HCT116 (cell line): Measurements from ENCODE around the gene NEMP1. TPM values are rescaled to one million over a fixed set of nuclear protein-coding genes. Genes with fewer than 3 reads are reported as not detected.
"Not testable (repeated sequence)": the region's sequence is repeated elsewhere in the genome, so short reads cannot be mapped to it uniquely, and the experiment has no call there.

Source experiments
- ATAC-seq: fragments of 200-7000 bp; cut with Tn5 transposase; 2 replicates; pipeline ENCODE4 v1.9.1; 2020; ENCODE audit warnings: mild to moderate bottlenecking, moderate library complexity
- BruUV-seq: library from RNA; stranded (reverse); fragments of 400-500 nt; replicated peaks from 2 replicates; lab custom pipeline; 2021; lab: Mats Ljungman, UMichigan
- CTCF ChIA-PET: fragments of 300-600 bp; sonication (Branson Sonifier 250); formaldehyde crosslinking; loops from one replicate; lab custom pipeline; 2021; ENCODE audit warnings: antibody characterized with exemption; lab: Charles Lee
- POLR2A ChIA-PET: fragments of 300-600, 350-600 bp; sonication (Branson Sonifier 250); formaldehyde crosslinking; loops from one replicate; lab custom pipeline; 2021; ENCODE audit warnings: antibody characterized with exemption; lab: Charles Lee
- RAD21 ChIA-PET, 2 experiments: fragments of 300-600 bp; sonication (Branson Sonifier 250); formaldehyde crosslinking; loops; one replicate each; lab custom pipeline; 2023; ENCODE audit warnings: low total read pairs in 2 of 2; ENCODE audit not compliant: uncharacterized antibody in 2 of 2, unreplicated experiment in 2 of 2, low non-redundant PET in 1 of 2; lab: Charles Lee
- DNase-seq: peaks from one replicate; pipeline ENCODE4 v3.0.0-alpha.2; 2010; ENCODE audit warnings: low read depth, low spot score
- H2AFZ ChIP-seq: fragments of 200-600 bp; shearing (Covaris generic), sonication (generic); 2 replicates; pipeline ENCODE4 v1.6.1; 2017; ENCODE audit warnings: low read depth, mixed run types, mixed read lengths, antibody characterized with exemption, low read length; ENCODE audit not compliant: poor library complexity, severe bottlenecking
- H3K27ac ChIP-seq: 2 replicates; pipeline ENCODE4 v1.5.1; 2012; ENCODE audit warnings: low read depth, low read length
- H3K27me3 ChIP-seq: fragments of 200-600 bp; sonication (generic); 2 replicates; pipeline ENCODE4 v1.6.1; 2016; ENCODE audit warnings: mixed run types, low read length, mixed read lengths; ENCODE audit not compliant: insufficient read depth
- H3K36me3 ChIP-seq, 2 experiments: fragments of 200-500 bp in 1 of 2; fragments of 200-600 bp in 1 of 2; sonication (Bioruptor generic) in 1 of 2; sonication (generic) in 1 of 2; 2 replicates each; pipeline versions ENCODE4 v1.5.1 to v1.6.1; 2014 to 2016; ENCODE audit warnings: low read length in 2 of 2, inconsistent platforms in 1 of 2, mixed read lengths in 1 of 2, mixed run types in 1 of 2; ENCODE audit not compliant: insufficient read depth in 2 of 2, control insufficient read depth in 1 of 2
- H3K4me1 ChIP-seq, 2 experiments: fragments of 200-600 bp in 1 of 2; sonication (generic) in 1 of 2; 2 replicates each; pipeline versions ENCODE4 v1.5.1 to v1.6.1; 2012 to 2017; ENCODE audit warnings: low read length in 2 of 2, inconsistent platforms in 1 of 2, mild to moderate bottlenecking in 1 of 2, mixed read lengths in 1 of 2, mixed run types in 1 of 2, moderate library complexity in 1 of 2; ENCODE audit not compliant: insufficient read depth in 2 of 2, control insufficient read depth in 1 of 2
- H3K4me2 ChIP-seq: fragments of 200-600 bp; sonication (generic); 2 replicates; pipeline ENCODE4 v1.6.1; 2017; ENCODE audit warnings: mixed run types, low read length, mixed read lengths
- H3K4me3 ChIP-seq, 2 experiments: fragments of 200-600 bp in 1 of 2; sonication (generic) in 1 of 2; replicated peaks in 1 of 2; 2 replicates each; pipeline ENCODE4 v1.5.1; 2011 to 2016; ENCODE audit warnings: low read length in 2 of 2, control low read depth in 1 of 2, low read depth in 1 of 2, mild to moderate bottlenecking in 1 of 2, mixed read lengths in 1 of 2, mixed run types in 1 of 2
- H3K79me2 ChIP-seq: fragments of 200-600 bp; sonication (generic); 2 replicates; pipeline ENCODE4 v1.6.1; 2017; ENCODE audit warnings: mild to moderate bottlenecking, mixed run types, low read length, moderate library complexity, mixed read lengths; ENCODE audit not compliant: insufficient read depth
- H3K9ac ChIP-seq: fragments of 200-600 bp; sonication (generic); 2 replicates; pipeline ENCODE4 v1.6.1; 2016; ENCODE audit warnings: low read length, mixed read lengths
- H3K9me2 ChIP-seq: fragments of 200-600 bp; sonication (generic), shearing (Covaris generic); 2 replicates; pipeline ENCODE4 v1.6.1; 2017; ENCODE audit warnings: mixed run types, mild to moderate bottlenecking, moderate library complexity; ENCODE audit not compliant: insufficient read depth
- H3K9me3 ChIP-seq, 2 experiments: fragments of 200-500 bp in 1 of 2; fragments of 200-600 bp in 1 of 2; sonication (Bioruptor generic) in 1 of 2; sonication (generic) in 1 of 2; 2 replicates each; pipeline ENCODE4 v1.6.1; 2014 to 2017; ENCODE audit warnings: low read length in 2 of 2, mixed read lengths in 2 of 2, inconsistent platforms in 1 of 2, low read depth in 1 of 2, mild to moderate bottlenecking in 1 of 2, mixed run types in 1 of 2, moderate library complexity in 1 of 2; ENCODE audit not compliant: control insufficient read depth in 1 of 2, insufficient read depth in 1 of 2
- H4K20me1 ChIP-seq: fragments of 200-600 bp; sonication (generic), shearing (Covaris generic); 2 replicates; pipeline ENCODE4 v1.6.1; 2017; ENCODE audit warnings: mixed run types, mild to moderate bottlenecking, moderate library complexity; ENCODE audit not compliant: insufficient read depth
- ATF3 ChIP-seq: IDR thresholded peaks from 2 replicates; pipeline ENCODE4 v1.6.1; 2012
- CBX3 ChIP-seq: IDR thresholded peaks from 2 replicates; pipeline ENCODE4 v1.6.1; 2012; ENCODE audit warnings: low read depth
- CEBPB ChIP-seq: IDR thresholded peaks from 2 replicates; pipeline ENCODE4 v1.6.1; 2012; ENCODE audit warnings: low read depth
- EGR1 ChIP-seq: IDR thresholded peaks from 2 replicates; pipeline ENCODE4 v1.6.1; 2012; ENCODE audit warnings: low read depth
- EZH2 ChIP-seq: fragments of 200-600 bp; sonication (generic); IDR thresholded peaks from 2 replicates; pipeline ENCODE4 v1.6.1; 2017; ENCODE audit warnings: antibody characterized with exemption, mixed run types
- EZH2phosphoT487 ChIP-seq: fragments of 200-600 bp; IDR thresholded peaks from 2 replicates; pipeline ENCODE4 v1.6.1; 2018; ENCODE audit warnings: antibody characterized with exemption, borderline replicate concordance
- POLR2AphosphoS5 ChIP-seq: IDR thresholded peaks from 2 replicates; pipeline ENCODE4 v1.6.1; 2011; ENCODE audit warnings: mild to moderate bottlenecking, low read depth, low read length, moderate library complexity
- SRF ChIP-seq: IDR thresholded peaks from 2 replicates; pipeline ENCODE4 v1.6.1; 2012; ENCODE audit warnings: low read depth
- TCF7L2 ChIP-seq: IDR thresholded peaks from 2 replicates; pipeline ENCODE4 v1.7.0; 2011; ENCODE audit warnings: borderline replicate concordance, inconsistent platforms; ENCODE audit not compliant: insufficient read depth, insufficient read length; ENCODE audit errors: extremely low read depth
- YY1 ChIP-seq: IDR thresholded peaks from 2 replicates; pipeline ENCODE4 v1.6.1; 2011; ENCODE audit warnings: low read length, low read depth, moderate library complexity, mild to moderate bottlenecking; ENCODE audit not compliant: insufficient replicate concordance; ENCODE audit errors: extremely low read depth
- ZBTB33 ChIP-seq: IDR thresholded peaks from 2 replicates; pipeline ENCODE4 v1.6.1; 2011; ENCODE audit warnings: mild to moderate bottlenecking, low read length, moderate library complexity; ENCODE audit not compliant: insufficient replicate concordance; ENCODE audit errors: extremely low read depth
- ZFX ChIP-seq: fragments of 450-650 bp; IDR thresholded peaks from 2 replicates; pipeline ENCODE4 v1.6.1; 2017
- intact Hi-C: fragments of 100-400 bp; cut with micrococcal nuclease; formaldehyde crosslinking; loops from 2 replicates; pipeline ENCODE4 v1.10.0; 2022
- total RNA-seq: library from RNA; stranded (reverse); gene quantifications from one replicate; pipeline ENCODE4 v1.2.1, GENCODE V29; 2021; ENCODE audit not compliant: unreplicated experiment
- TF ChIP-seq, protein P1 (sequence below): IDR thresholded peaks from 2 replicates; pipeline ENCODE4 v1.6.1; 2012; ENCODE audit warnings: low read depth
- TF ChIP-seq, protein P2 (sequence below): IDR thresholded peaks from 2 replicates; pipeline ENCODE4 v1.6.1; 2012

The NEMP1 gene
- total RNA-seq, 1 experiment from 2014 or later: 35.2 TPM

- POLR2A ChIA-PET: no interaction called here
- no peak for DNase-seq
- H3K4me2 ChIP-seq: no peak overlapping the region
Observed at GRCh38 chr12:57055824-57056223, 22.8 kb downstream of the NEMP1 start.

GRCh38 chr12:57053901-57054300, 24.7 kb downstream of the NEMP1 start:
- H3K27ac ChIP-seq, H3K9me2 ChIP-seq, RAD21 ChIA-PET: not testable (repeated sequence)

More at GRCh38 chr12:57055824-57056223, 22.8 kb downstream of the NEMP1 start:
- no TSS peak for BruUV-seq
- Histone ChIP-seq H3K4me1 (no peaks in the 10 kb centered on the region), H3K4me3 (no peak overlapping the region), H3K36me3 (peaks cover 18 to 31% of the 10 kb centered on the region in 2 experiments), H3K27me3 (no peaks in the 10 kb centered on the region), H3K9ac (no peak overlapping the region), H3K79me2 (no peaks in the 10 kb centered on the region), H4K20me1 (no peaks in the 10 kb centered on the region), H3K27ac (no peak overlapping the region), H3K9me3 (no peaks in the 10 kb centered on the region), H2AFZ (no peak overlapping the region), H3K9me2 (no peaks in the 10 kb centered on the region)
- intact Hi-C loops: no loop called here
- TF ChIP-seq EZH2phosphoT487 (no peak), POLR2AphosphoS5 (no peak), CEBPB (no peak), CBX3 (no peak), TCF7L2 (no peak), EGR1 (no peak), ZBTB33 (no peak), ZFX (no peak), YY1 (no peak), EZH2 (no peak), ATF3 (no peak), SRF (no peak)
- TF ChIP-seq, protein P1, sequence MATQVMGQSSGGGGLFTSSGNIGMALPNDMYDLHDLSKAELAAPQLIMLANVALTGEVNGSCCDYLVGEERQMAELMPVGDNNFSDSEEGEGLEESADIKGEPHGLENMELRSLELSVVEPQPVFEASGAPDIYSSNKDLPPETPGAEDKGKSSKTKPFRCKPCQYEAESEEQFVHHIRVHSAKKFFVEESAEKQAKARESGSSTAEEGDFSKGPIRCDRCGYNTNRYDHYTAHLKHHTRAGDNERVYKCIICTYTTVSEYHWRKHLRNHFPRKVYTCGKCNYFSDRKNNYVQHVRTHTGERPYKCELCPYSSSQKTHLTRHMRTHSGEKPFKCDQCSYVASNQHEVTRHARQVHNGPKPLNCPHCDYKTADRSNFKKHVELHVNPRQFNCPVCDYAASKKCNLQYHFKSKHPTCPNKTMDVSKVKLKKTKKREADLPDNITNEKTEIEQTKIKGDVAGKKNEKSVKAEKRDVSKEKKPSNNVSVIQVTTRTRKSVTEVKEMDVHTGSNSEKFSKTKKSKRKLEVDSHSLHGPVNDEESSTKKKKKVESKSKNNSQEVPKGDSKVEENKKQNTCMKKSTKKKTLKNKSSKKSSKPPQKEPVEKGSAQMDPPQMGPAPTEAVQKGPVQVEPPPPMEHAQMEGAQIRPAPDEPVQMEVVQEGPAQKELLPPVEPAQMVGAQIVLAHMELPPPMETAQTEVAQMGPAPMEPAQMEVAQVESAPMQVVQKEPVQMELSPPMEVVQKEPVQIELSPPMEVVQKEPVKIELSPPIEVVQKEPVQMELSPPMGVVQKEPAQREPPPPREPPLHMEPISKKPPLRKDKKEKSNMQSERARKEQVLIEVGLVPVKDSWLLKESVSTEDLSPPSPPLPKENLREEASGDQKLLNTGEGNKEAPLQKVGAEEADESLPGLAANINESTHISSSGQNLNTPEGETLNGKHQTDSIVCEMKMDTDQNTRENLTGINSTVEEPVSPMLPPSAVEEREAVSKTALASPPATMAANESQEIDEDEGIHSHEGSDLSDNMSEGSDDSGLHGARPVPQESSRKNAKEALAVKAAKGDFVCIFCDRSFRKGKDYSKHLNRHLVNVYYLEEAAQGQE: no peak
- TF ChIP-seq, protein P2, sequence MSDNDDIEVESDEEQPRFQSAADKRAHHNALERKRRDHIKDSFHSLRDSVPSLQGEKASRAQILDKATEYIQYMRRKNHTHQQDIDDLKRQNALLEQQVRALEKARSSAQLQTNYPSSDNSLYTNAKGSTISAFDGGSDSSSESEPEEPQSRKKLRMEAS: no peak
- ATAC-seq: no peak
- RAD21 ChIA-PET: no interaction called here
- CTCF ChIA-PET: interaction anchor here (1.3 kb wide), 1 partner anchor 14 kb away, joined by 3 read pairs; no protein-coding TSS in a partner anchor

More at GRCh38 chr12:57053901-57054300, 24.7 kb downstream of the NEMP1 start:
- H3K9ac ChIP-seq, H3K79me2 ChIP-seq, H2AFZ ChIP-seq, DNase-seq, BruUV-seq, CTCF ChIA-PET, H3K9me3 ChIP-seq, H3K4me2 ChIP-seq, ATAC-seq, POLR2A ChIA-PET, H3K4me3 ChIP-seq, intact Hi-C loops, H4K20me1 ChIP-seq, H3K27me3 ChIP-seq: not testable (repeated sequence)
- Histone ChIP-seq H3K36me3 (peaks cover 5 to 14% of the 10 kb centered on the region in 2 experiments; a peak in 3 of 4 replicates), H3K4me1 (peaks cover 0 to 12% of the 10 kb centered on the region in 2 experiments; a peak in 3 of 4 replicates)
